BE2C (cell line): ENCODE results near the gene CREB5.

Experiments
- DNase-seq: peaks from one replicate; pipeline ENCODE4 v3.0.0-alpha.2; 2020
- H3K27me3 ChIP-seq: fragments of 250-450 bp; sonication (Bioruptor Pico); 2 replicates; pipeline ENCODE4 v1.5.1; 2020; ENCODE audit warnings: mild to moderate bottlenecking
- H3K36me3 ChIP-seq: fragments of 250-450 bp; sonication (Bioruptor Pico); 2 replicates; pipeline ENCODE4 v1.5.1; 2020; ENCODE audit warnings: mild to moderate bottlenecking
- H3K4me1 ChIP-seq: fragments of 250-450 bp; sonication (Bioruptor Pico); 2 replicates; pipeline ENCODE4 v1.5.1; 2020
- H3K4me3 ChIP-seq: 2 replicates; pipeline ENCODE4 v1.5.1; 2011; ENCODE audit warnings: low read depth, low read length
- H3K9me3 ChIP-seq: fragments of 250-450 bp; sonication (Bioruptor Pico); 2 replicates; pipeline ENCODE4 v1.5.1; 2020
- TF ChIP-seq, protein P1 (sequence below): IDR thresholded peaks from 2 replicates; pipeline ENCODE4 v1.5.1; 2012; ENCODE audit warnings: mild to moderate bottlenecking, low read depth, low read length

Gene CREB5

DNA sequence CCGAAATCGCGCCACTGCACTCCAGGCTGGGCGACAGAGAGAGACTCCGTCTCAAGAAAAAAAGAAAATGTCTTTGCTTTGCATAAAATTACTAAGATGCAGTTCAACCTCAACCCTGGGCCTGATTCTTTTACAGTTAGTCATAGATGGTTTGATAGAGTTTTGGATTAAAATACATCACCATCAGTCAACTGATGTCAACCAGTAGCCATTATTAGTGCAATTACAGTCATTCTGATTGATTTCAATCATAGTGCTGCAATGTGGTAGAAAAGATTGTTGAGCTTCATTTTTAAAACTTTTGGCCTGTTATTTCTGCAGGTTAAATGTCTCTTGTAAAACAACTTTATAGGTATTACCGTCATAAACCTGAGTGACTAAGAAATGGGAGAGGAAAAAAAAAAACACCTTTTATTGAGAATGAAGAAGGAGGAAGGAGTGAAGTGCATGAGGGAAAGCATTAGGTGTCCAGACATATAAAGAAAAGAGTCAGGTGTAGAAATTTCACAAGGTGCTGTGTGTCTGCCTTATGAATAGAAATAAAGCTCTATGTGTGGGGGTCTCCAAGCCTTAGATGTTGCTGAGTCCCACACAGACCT is 395.2 kb downstream of the CREB5 start:
- DNase-seq = no peak

DNA sequence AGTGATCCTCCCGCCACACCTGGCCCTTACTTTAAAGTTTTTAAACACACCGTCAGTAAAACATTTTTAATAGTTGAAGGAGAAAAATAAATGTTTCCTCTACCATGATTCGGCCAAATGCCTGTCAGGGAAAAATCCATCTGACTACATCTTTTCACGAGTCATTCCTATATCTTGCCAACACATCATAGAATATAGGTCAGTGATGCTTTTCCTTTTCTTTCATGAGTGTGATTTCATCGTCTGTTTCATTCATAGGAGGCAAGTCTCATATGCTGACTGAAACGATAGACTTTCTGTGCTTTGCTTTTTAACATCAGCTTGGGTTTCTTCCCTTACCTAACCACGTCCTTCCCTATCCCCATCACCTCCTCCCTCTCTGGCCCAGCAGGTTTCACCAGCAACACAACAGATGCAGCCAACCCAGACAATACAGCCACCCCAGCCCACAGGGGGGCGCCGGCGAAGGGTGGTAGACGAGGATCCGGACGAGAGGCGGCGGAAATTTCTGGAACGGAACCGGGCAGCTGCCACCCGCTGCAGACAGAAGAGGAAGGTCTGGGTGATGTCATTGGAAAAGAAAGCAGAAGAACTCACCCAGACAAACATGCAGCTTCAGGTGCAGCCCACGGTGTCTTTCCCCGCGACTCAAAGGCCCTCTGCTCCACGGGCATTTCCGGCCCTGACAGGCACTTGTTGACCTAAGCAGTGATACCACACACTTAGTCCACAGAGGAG is 396.6 kb downstream of the CREB5 start:
- no peak overlapping the region for H3K4me3 ChIP-seq
- no peak for DNase-seq

More for the DNA sequence above, 395.2 kb downstream of the CREB5 start:
- no peaks in the 10 kb centered on the region for H3K36me3 ChIP-seq
- no peak overlapping the region for H3K4me3 ChIP-seq
- no peaks in the 10 kb centered on the region; the same call in 1 of the 2 replicates for H3K4me1 ChIP-seq
- no peaks in the 10 kb centered on the region for H3K27me3 ChIP-seq
- TF ChIP-seq, protein P1, sequence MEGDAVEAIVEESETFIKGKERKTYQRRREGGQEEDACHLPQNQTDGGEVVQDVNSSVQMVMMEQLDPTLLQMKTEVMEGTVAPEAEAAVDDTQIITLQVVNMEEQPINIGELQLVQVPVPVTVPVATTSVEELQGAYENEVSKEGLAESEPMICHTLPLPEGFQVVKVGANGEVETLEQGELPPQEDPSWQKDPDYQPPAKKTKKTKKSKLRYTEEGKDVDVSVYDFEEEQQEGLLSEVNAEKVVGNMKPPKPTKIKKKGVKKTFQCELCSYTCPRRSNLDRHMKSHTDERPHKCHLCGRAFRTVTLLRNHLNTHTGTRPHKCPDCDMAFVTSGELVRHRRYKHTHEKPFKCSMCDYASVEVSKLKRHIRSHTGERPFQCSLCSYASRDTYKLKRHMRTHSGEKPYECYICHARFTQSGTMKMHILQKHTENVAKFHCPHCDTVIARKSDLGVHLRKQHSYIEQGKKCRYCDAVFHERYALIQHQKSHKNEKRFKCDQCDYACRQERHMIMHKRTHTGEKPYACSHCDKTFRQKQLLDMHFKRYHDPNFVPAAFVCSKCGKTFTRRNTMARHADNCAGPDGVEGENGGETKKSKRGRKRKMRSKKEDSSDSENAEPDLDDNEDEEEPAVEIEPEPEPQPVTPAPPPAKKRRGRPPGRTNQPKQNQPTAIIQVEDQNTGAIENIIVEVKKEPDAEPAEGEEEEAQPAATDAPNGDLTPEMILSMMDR = no peak
- no peaks in the 10 kb centered on the region for H3K9me3 ChIP-seq

DNA sequence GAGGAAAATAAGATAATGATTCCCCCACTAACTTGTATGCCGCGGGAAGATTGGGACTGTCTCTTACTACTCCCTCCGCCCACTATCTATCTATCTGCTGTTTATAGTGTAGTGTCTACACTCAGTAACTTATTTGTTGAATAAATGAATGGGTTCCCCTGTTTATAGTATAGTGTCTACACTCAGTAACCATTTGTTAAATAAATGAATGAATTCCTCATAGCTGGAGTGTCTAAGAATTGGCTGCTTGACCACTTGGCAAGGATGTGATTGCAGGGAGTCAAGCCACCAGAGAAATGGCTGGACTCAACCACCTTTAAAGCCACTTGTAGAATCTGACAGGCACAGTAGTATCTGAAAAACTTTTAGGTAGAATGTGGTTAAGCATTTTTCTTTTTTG is 398.7 kb downstream of the CREB5 start:
- Histone ChIP-seq H3K4me3 (no peak overlapping the region), H3K9me3 (no peaks in the 10 kb centered on the region), H3K27me3 (no peaks in the 10 kb centered on the region), H3K36me3 (no peaks in the 10 kb centered on the region), H3K4me1 (no peaks in the 10 kb centered on the region)
- no peak for DNase-seq
- TF ChIP-seq, protein P1 = no peak

More for the DNA sequence above, 396.6 kb downstream of the CREB5 start:
- Histone ChIP-seq H3K27me3 (no peaks in the 10 kb centered on the region), H3K9me3 (no peaks in the 10 kb centered on the region), H3K36me3 (no peaks in the 10 kb centered on the region), H3K4me1 (no peaks in the 10 kb centered on the region)
- TF ChIP-seq, protein P1 = no peak

DNA sequence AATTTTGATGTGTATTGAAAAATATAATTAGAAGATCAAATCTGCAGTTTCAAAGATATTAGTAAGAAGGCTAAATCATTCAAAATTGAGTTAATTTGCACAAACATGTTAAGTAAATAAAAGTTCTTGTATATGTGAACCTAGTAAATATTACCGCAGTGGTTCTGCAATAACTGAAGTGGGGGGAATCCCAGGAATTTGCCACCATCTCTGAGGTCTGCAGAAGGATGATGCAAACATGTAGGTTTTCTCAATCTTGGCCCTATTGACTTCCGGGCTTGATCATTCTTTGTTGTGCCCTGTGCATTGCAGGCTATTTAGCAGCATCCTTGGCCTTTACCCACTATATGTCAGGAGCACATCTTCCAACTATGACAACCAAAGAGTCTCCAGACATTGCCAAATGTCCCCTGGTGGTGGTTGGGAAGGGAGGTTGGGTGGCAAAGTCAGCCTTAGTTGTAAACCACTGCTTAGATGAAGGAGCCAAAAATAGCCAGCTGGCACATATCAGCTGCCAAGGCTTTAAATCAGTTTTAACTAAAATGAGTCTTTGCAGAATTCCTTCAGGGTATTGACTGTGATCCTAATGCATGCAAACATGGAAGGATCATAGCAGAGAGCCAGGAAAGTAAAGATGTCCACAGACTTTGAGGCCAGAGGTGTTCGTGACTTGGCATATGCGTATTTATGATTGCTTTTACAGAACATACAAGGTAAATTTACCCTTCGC is 399.5 kb downstream of the CREB5 start:
- DNase-seq = no peak
- TF ChIP-seq, protein P1 = no peak
- no peaks in the 10 kb centered on the region for H3K4me1 ChIP-seq
- no peaks in the 10 kb centered on the region for H3K36me3 ChIP-seq
- no peak overlapping the region for H3K4me3 ChIP-seq
- no peaks in the 10 kb centered on the region for H3K27me3 ChIP-seq
- no peaks in the 10 kb centered on the region for H3K9me3 ChIP-seq

DNA sequence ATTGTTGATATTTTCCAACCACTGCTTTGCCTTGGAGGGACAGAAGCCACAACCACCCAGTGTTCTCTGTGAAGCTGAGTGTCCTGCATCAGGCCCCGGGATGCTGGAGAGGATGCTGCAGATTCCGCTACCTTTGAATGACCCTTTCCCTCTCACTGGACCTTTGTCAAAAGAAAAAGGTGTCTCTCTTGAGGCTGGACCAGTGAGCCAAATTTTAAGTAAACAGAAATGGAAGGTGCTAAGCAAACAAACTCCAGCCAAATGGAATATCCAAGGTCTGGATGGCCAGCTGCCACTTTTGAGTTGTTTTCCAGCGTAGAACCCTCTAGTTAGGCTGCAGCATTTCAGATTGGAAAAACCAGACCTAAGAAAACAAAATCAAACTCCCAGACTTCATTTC is 400.3 kb downstream of the CREB5 start:
- no peaks in the 10 kb centered on the region for H3K27me3 ChIP-seq
- no peaks in the 10 kb centered on the region for H3K9me3 ChIP-seq
- H3K36me3 ChIP-seq = no peaks in the 10 kb centered on the region
- no peaks in the 10 kb centered on the region for H3K4me1 ChIP-seq
- H3K4me3 ChIP-seq = no peak overlapping the region
- no peak for DNase-seq
- TF ChIP-seq, protein P1 = no peak
